WTC11 (cell line): ENCODE measurements around the gene MAMDC2. TPM values are rescaled to one million over a fixed set of nuclear protein-coding genes. Genes with fewer than 3 reads are reported as not detected.

Experiments
- ATAC-seq: fragments of 200-7000 bp; cut with Tn5 transposase; 2 replicates; pipeline ENCODE4 v1.10.0; 2021; ENCODE audit warnings: mild to moderate bottlenecking, moderate library complexity
- CTCF ChIA-PET: fragments of 300-600 bp; sonication (Branson Sonifier 250); formaldehyde crosslinking; loops from one replicate; lab custom pipeline; 2021; ENCODE audit warnings: antibody characterized with exemption; lab: Charles Lee
- POLR2A ChIA-PET: fragments of 350-600 bp; sonication (Branson Sonifier 250); formaldehyde crosslinking; loops from one replicate; lab custom pipeline; 2021; ENCODE audit warnings: antibody characterized with exemption; lab: Charles Lee
- DNase-seq: peaks from one replicate; pipeline ENCODE4 v3.0.0; 2021; ENCODE audit warnings: low spot score
- H3K27ac Mint-ChIP-seq: 2 replicates; pipeline ENCODE4 v1.8.0; 2021; ENCODE audit warnings: mixed read lengths
- H3K27me3 Mint-ChIP-seq: 2 replicates; pipeline ENCODE4 v1.8.0; 2021; ENCODE audit warnings: low read depth, mild to moderate bottlenecking, moderate library complexity, mixed read lengths
- H3K36me3 Mint-ChIP-seq: 2 replicates; pipeline ENCODE4 v1.8.0; 2021; ENCODE audit warnings: mixed read lengths
- H3K4me1 Mint-ChIP-seq: 2 replicates; pipeline ENCODE4 v1.8.0; 2022; ENCODE audit warnings: mixed read lengths
- H3K4me3 Mint-ChIP-seq: 2 replicates; pipeline ENCODE4 v1.8.0; 2021; ENCODE audit warnings: mild to moderate bottlenecking, moderate library complexity, mixed read lengths
- H3K9me3 Mint-ChIP-seq: 2 replicates; pipeline ENCODE4 v1.8.0; 2021; ENCODE audit warnings: mixed read lengths
- ATF1 ChIP-seq: sonication (generic); formaldehyde crosslinking; IDR thresholded peaks from 2 replicates; pipeline ENCODE4 v1.8.1; 2023; ENCODE audit warnings: mild to moderate bottlenecking, moderate library complexity, missing genetic modification reagents
- ATF3 ChIP-seq: sonication (generic); formaldehyde crosslinking; conservative IDR thresholded peaks from 2 replicates; pipeline ENCODE4 v1.8.1; 2022; ENCODE audit warnings: mild to moderate bottlenecking, missing genetic modification reagents
- ELF4 ChIP-seq: sonication (generic); formaldehyde crosslinking; IDR thresholded peaks from 2 replicates; pipeline ENCODE4 v1.8.1; 2022; ENCODE audit warnings: low read depth, mild to moderate bottlenecking, moderate library complexity, missing genetic modification reagents
- ETV6 ChIP-seq: sonication (generic); formaldehyde crosslinking; IDR thresholded peaks from 2 replicates; pipeline ENCODE4 v1.8.1; 2022; ENCODE audit warnings: mild to moderate bottlenecking, missing genetic modification reagents
- FOXJ3 ChIP-seq: sonication (generic); formaldehyde crosslinking; IDR thresholded peaks from 2 replicates; pipeline ENCODE4 v1.9.0; 2021; ENCODE audit warnings: missing genetic modification reagents, mild to moderate bottlenecking, borderline replicate concordance
- FOXK1 ChIP-seq: sonication (generic); formaldehyde crosslinking; IDR thresholded peaks from 2 replicates; pipeline ENCODE4 v1.8.0; 2022; ENCODE audit warnings: mild to moderate bottlenecking, moderate library complexity, missing genetic modification reagents
- GABPB1 ChIP-seq: sonication (generic); formaldehyde crosslinking; IDR thresholded peaks from 2 replicates; pipeline ENCODE4 v1.8.1; 2023; ENCODE audit warnings: mild to moderate bottlenecking, missing genetic modification reagents
- HMGXB4 ChIP-seq: sonication (generic); formaldehyde crosslinking; IDR thresholded peaks from 2 replicates; pipeline ENCODE4 v1.8.1; 2023; ENCODE audit warnings: mild to moderate bottlenecking, moderate library complexity, missing genetic modification reagents
- JUN ChIP-seq: sonication (generic); formaldehyde crosslinking; IDR thresholded peaks from 2 replicates; pipeline ENCODE4 v1.8.0; 2023; ENCODE audit warnings: mild to moderate bottlenecking, missing genetic modification reagents
- KAT7 ChIP-seq: sonication (generic); formaldehyde crosslinking; IDR thresholded peaks from 2 replicates; pipeline ENCODE4 v1.8.1; 2023; ENCODE audit warnings: missing genetic modification reagents, mild to moderate bottlenecking, borderline replicate concordance
- MXD4 ChIP-seq: fragments of 250-450 bp; sonication (Bioruptor Pico); IDR thresholded peaks from 2 replicates; pipeline ENCODE4 v1.8.0; 2021; ENCODE audit warnings: mild to moderate bottlenecking, moderate library complexity, borderline replicate concordance
- NR2C2 ChIP-seq: sonication (generic); formaldehyde crosslinking; IDR thresholded peaks from 2 replicates; pipeline ENCODE4 v1.8.0; 2022; ENCODE audit warnings: mild to moderate bottlenecking, missing genetic modification reagents
- RELA ChIP-seq: sonication (generic); formaldehyde crosslinking; IDR thresholded peaks from 2 replicates; pipeline ENCODE4 v1.8.1; 2022; ENCODE audit warnings: missing genetic modification reagents, mild to moderate bottlenecking, borderline replicate concordance
- RORB ChIP-seq: fragments of 250-450 bp; sonication (Bioruptor Pico); IDR thresholded peaks from 2 replicates; pipeline ENCODE4 v1.9.0; 2021; ENCODE audit warnings: mild to moderate bottlenecking
- ZBTB21 ChIP-seq: sonication (generic); formaldehyde crosslinking; IDR thresholded peaks from 2 replicates; pipeline ENCODE4 v1.8.1; 2023; ENCODE audit warnings: mild to moderate bottlenecking, missing genetic modification reagents, borderline replicate concordance
- ZNF396 ChIP-seq: fragments of 250-450 bp; sonication (Bioruptor Pico); IDR thresholded peaks from 2 replicates; pipeline ENCODE4 v1.8.0; 2021; ENCODE audit warnings: mild to moderate bottlenecking, moderate library complexity, borderline replicate concordance
- ZNF671 ChIP-seq: fragments of 250-450 bp; sonication (Bioruptor Pico); IDR thresholded peaks from 2 replicates; pipeline ENCODE4 v1.8.0; 2021; ENCODE audit warnings: mild to moderate bottlenecking
- ZSCAN18 ChIP-seq: fragments of 250-450 bp; sonication (Bioruptor Pico); IDR thresholded peaks from 2 replicates; pipeline ENCODE4 v2.1.2; 2022; ENCODE audit warnings: mild to moderate bottlenecking, moderate library complexity
- total RNA-seq: library from RNA; stranded (reverse); gene quantifications from 3 replicates; pipeline ENCODE4 v1.2.3, GENCODE V29; 2021
- TF ChIP-seq, protein P1 (sequence below): fragments of 250-450 bp; sonication (Bioruptor Pico); IDR thresholded peaks from 2 replicates; pipeline ENCODE4 v1.9.0; 2021; ENCODE audit warnings: moderate library complexity, mild to moderate bottlenecking, inconsistent platforms, borderline replicate concordance
- TF ChIP-seq, protein P2 (sequence below): sonication (generic); formaldehyde crosslinking; IDR thresholded peaks from 2 replicates; pipeline ENCODE4 v1.8.1; 2023; ENCODE audit warnings: mild to moderate bottlenecking, missing genetic modification reagents, moderate library complexity
- TF ChIP-seq, protein P3 (sequence below): sonication (generic); formaldehyde crosslinking; IDR thresholded peaks from 2 replicates; pipeline ENCODE4 v1.8.0; 2022; ENCODE audit warnings: mild to moderate bottlenecking, missing genetic modification reagents
- TF ChIP-seq, protein P4 (sequence below): sonication (generic); formaldehyde crosslinking; conservative IDR thresholded peaks from 2 replicates; pipeline ENCODE4 v1.8.1; 2023; ENCODE audit warnings: mild to moderate bottlenecking, low read depth, missing genetic modification reagents, moderate library complexity
- TF ChIP-seq, protein P5 (sequence below): sonication (generic); formaldehyde crosslinking; IDR thresholded peaks from 2 replicates; pipeline ENCODE4 v1.8.1; 2022; ENCODE audit warnings: missing genetic modification reagents, borderline replicate concordance

MAMDC2 gene
- total RNA-seq, 1 experiment from 2014 or later, result 6.0 TPM

DNA sequence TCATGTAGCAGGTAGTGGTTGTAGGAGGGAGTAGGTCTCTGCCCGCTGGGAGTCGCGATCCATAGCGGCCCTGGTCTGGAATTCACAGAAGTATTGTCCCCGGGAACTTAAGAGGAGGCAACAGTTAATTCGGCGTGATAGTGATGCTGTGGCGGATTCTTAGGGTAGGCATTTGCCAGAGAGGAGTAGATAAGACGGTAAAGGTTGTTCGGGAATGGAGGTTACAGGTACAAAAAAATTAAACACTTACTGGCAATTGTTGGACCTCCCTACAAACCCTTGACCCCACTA is 215.8 kb downstream of the MAMDC2 start:
- H3K4me3 Mint-ChIP-seq, result peak overlapping the region; percentile 91
- H3K36me3 Mint-ChIP-seq, result peaks cover 25% of the 10 kb centered on the region
- ChIA-PET POLR2A (no interaction called here), CTCF (no interaction called here)
- TF ChIP-seq HMGXB4 (CRISPR knock-in tag) (no peak), RORB (no peak), ZBTB21 (no peak), JUN (CRISPR knock-in tag) (no peak), ATF3 (CRISPR knock-in tag) (no peak), RELA (CRISPR knock-in tag) (no peak), FOXJ3 (CRISPR knock-in tag) (no peak)
- TF ChIP-seq, protein P1, sequence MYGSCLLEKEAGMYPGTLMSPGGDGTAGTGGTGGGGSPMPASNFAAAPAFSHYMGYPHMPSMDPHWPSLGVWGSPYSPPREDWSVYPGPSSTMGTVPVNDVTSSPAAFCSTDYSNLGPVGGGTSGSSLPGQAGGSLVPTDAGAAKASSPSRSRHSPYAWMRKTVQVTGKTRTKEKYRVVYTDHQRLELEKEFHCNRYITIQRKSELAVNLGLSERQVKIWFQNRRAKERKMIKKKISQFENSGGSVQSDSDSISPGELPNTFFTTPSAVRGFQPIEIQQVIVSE (CRISPR knock-in tag), result no peak
- TF ChIP-seq, protein P2, sequence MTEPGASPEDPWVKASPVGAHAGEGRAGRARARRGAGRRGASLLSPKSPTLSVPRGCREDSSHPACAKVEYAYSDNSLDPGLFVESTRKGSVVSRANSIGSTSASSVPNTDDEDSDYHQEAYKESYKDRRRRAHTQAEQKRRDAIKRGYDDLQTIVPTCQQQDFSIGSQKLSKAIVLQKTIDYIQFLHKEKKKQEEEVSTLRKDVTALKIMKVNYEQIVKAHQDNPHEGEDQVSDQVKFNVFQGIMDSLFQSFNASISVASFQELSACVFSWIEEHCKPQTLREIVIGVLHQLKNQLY (CRISPR knock-in tag), result no peak
- H3K4me1 Mint-ChIP-seq, result peaks cover 46% of the 10 kb centered on the region
- peaks cover 5% of the 10 kb centered on the region; the same call in 1 of the 2 replicates for H3K27me3 Mint-ChIP-seq
- DNase-seq, result no peak
- peak overlapping the region; percentile 89 for H3K27ac Mint-ChIP-seq
- peak; percentile 10 for ATAC-seq
- no peaks in the 10 kb centered on the region for H3K9me3 Mint-ChIP-seq

- Mint-ChIP-seq H3K36me3 (peaks cover 31% of the 10 kb centered on the region), H3K4me1 (peaks cover 46% of the 10 kb centered on the region), H3K27me3 (peaks cover 5% of the 10 kb centered on the region; the same call in 1 of the 2 replicates), H3K27ac (no peak overlapping the region), H3K4me3 (peak overlapping the region; percentile 91), H3K9me3 (no peaks in the 10 kb centered on the region)
- POLR2A ChIA-PET, result no interaction called here
- CTCF ChIA-PET, result interaction anchor here (0.5 kb wide), 1 partner anchor 9 kb away, joined by 3 read pairs; no protein-coding TSS in a partner anchor
- DNase-seq (no peak), ATAC-seq (no peak)
- TF ChIP-seq ATF1 (CRISPR knock-in tag), result no peak
- no peak for TF ChIP-seq ELF4
- TF ChIP-seq, protein P3, sequence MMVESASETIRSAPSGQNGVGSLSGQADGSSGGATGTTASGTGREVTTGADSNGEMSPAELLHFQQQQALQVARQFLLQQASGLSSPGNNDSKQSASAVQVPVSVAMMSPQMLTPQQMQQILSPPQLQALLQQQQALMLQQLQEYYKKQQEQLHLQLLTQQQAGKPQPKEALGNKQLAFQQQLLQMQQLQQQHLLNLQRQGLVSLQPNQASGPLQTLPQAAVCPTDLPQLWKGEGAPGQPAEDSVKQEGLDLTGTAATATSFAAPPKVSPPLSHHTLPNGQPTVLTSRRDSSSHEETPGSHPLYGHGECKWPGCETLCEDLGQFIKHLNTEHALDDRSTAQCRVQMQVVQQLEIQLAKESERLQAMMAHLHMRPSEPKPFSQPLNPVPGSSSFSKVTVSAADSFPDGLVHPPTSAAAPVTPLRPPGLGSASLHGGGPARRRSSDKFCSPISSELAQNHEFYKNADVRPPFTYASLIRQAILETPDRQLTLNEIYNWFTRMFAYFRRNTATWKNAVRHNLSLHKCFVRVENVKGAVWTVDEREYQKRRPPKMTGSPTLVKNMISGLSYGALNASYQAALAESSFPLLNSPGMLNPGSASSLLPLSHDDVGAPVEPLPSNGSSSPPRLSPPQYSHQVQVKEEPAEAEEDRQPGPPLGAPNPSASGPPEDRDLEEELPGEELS (CRISPR knock-in tag), result no peak
- no peak for TF ChIP-seq FOXK1 (CRISPR knock-in tag)
- no peak for TF ChIP-seq GABPB1 (CRISPR knock-in tag)
- TF ChIP-seq ZNF671 (CRISPR knock-in tag), result no peak
- TF ChIP-seq JUN (CRISPR knock-in tag), result no peak
- TF ChIP-seq, protein P4, sequence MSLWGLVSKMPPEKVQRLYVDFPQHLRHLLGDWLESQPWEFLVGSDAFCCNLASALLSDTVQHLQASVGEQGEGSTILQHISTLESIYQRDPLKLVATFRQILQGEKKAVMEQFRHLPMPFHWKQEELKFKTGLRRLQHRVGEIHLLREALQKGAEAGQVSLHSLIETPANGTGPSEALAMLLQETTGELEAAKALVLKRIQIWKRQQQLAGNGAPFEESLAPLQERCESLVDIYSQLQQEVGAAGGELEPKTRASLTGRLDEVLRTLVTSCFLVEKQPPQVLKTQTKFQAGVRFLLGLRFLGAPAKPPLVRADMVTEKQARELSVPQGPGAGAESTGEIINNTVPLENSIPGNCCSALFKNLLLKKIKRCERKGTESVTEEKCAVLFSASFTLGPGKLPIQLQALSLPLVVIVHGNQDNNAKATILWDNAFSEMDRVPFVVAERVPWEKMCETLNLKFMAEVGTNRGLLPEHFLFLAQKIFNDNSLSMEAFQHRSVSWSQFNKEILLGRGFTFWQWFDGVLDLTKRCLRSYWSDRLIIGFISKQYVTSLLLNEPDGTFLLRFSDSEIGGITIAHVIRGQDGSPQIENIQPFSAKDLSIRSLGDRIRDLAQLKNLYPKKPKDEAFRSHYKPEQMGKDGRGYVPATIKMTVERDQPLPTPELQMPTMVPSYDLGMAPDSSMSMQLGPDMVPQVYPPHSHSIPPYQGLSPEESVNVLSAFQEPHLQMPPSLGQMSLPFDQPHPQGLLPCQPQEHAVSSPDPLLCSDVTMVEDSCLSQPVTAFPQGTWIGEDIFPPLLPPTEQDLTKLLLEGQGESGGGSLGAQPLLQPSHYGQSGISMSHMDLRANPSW (CRISPR knock-in tag), result no peak
- no peak for TF ChIP-seq ZSCAN18 (CRISPR knock-in tag)
- TF ChIP-seq, protein P5, sequence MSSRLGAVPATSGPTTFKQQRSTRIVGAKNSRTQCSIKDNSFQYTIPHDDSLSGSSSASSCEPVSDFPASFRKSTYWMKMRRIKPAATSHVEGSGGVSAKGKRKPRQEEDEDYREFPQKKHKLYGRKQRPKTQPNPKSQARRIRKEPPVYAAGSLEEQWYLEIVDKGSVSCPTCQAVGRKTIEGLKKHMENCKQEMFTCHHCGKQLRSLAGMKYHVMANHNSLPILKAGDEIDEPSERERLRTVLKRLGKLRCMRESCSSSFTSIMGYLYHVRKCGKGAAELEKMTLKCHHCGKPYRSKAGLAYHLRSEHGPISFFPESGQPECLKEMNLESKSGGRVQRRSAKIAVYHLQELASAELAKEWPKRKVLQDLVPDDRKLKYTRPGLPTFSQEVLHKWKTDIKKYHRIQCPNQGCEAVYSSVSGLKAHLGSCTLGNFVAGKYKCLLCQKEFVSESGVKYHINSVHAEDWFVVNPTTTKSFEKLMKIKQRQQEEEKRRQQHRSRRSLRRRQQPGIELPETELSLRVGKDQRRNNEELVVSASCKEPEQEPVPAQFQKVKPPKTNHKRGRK (CRISPR knock-in tag), result no peak
- TF ChIP-seq ETV6 (CRISPR knock-in tag), result no peak
- TF ChIP-seq NR2C2 (CRISPR knock-in tag), result no peak
- TF ChIP-seq MXD4 (CRISPR knock-in tag), result no peak
- no peak for TF ChIP-seq ZNF396 (CRISPR knock-in tag)
- TF ChIP-seq KAT7 (CRISPR knock-in tag), result no peak
Observed at GRCh38 chr9:70260007-70260443, 216.4 kb downstream of the MAMDC2 start.
